Activated CD8-positive, alpha-beta memory T cell treated with anti-CD3 and anti-CD28 coated beads, Interleukin-2, amount 10 ng/mL, durations not matched to agents 7 days and 5 days (primary cell): ENCODE data around the gene EPN2. TPM values are rescaled to one million over a fixed set of nuclear protein-coding genes. Genes with fewer than 3 reads are reported as not detected.
"Not testable (repeated sequence)": the region's sequence is repeated elsewhere in the genome, so short reads cannot be mapped to it uniquely, and the experiment has no call there.

Experiments used
- ATAC-seq: fragments of 150-1000 bp; cut with Tn5 transposase; one replicate; pipeline ENCODE4 v1.10.0; 2021; ENCODE audit warnings: moderate library complexity
- CTCF ChIA-PET: fragments of 350-600 bp; sonication (Branson Sonifier 250); formaldehyde crosslinking; loops from one replicate; lab custom pipeline; 2021; ENCODE audit warnings: antibody characterized with exemption; lab: Charles Lee
- DNase-seq: peaks from one replicate; pipeline ENCODE4 v3.0.0-alpha.2; 2020
- H3K27ac Mint-ChIP-seq: one replicate; pipeline ENCODE4 v1.8.0; 2021; ENCODE audit warnings: mild to moderate bottlenecking, mixed read lengths
- H3K27me3 Mint-ChIP-seq: one replicate; pipeline ENCODE4 v1.8.0; 2021; ENCODE audit warnings: mixed read lengths
- H3K36me3 Mint-ChIP-seq: one replicate; pipeline ENCODE4 v1.8.0; 2021; ENCODE audit warnings: mild to moderate bottlenecking, mixed read lengths
- H3K4me1 Mint-ChIP-seq: one replicate; pipeline ENCODE4 v1.8.0; 2021; ENCODE audit warnings: mixed read lengths
- H3K4me3 Mint-ChIP-seq: one replicate; pipeline ENCODE4 v1.8.0; 2021; ENCODE audit warnings: mild to moderate bottlenecking, moderate library complexity, mixed read lengths
- H3K9me3 Mint-ChIP-seq: one replicate; pipeline ENCODE4 v1.8.0; 2022; ENCODE audit warnings: low read depth, mixed read lengths
- total RNA-seq, 2 experiments: library from RNA; stranded (reverse); gene quantifications; one replicate each; pipeline ENCODE4 v1.2.3, GENCODE V29; 2021

Gene EPN2
- total RNA-seq, result 10 to 100 TPM in 1 of 2 experiments, 1 to 10 TPM in 1; 2.9 to 15.3 TPM

- H3K4me1 Mint-ChIP-seq, H3K27ac Mint-ChIP-seq, ATAC-seq, H3K9me3 Mint-ChIP-seq, H3K27me3 Mint-ChIP-seq, DNase-seq, H3K36me3 Mint-ChIP-seq, CTCF ChIA-PET: not testable (repeated sequence)
- H3K4me3 Mint-ChIP-seq, result peak within 1 kb of the TSS; percentile 80
Observed at GRCh38 chr17:19237139-19237388, at the start of gene EPN2. Gene EPN2, plus strand, starts transcription at chr17:19237366. Its CDS starts 45,754 bp downstream, at chr17:19283120.

GRCh38 chr17:19187883-19188869, 49.0 kb upstream of the EPN2 start:
- H3K27ac Mint-ChIP-seq, ATAC-seq, H3K36me3 Mint-ChIP-seq, H3K27me3 Mint-ChIP-seq, DNase-seq, CTCF ChIA-PET, H3K4me1 Mint-ChIP-seq, H3K9me3 Mint-ChIP-seq, H3K4me3 Mint-ChIP-seq: not testable (repeated sequence)

GRCh38 chr17:19188870-19189708, 48.1 kb upstream of the EPN2 start:
- CTCF ChIA-PET, H3K36me3 Mint-ChIP-seq: not testable (repeated sequence)
- ATAC-seq, result peak; percentile 85

GRCh38 chr17:19189781-19190405, 47.3 kb upstream of the EPN2 start:
- H3K4me3 Mint-ChIP-seq, H3K27ac Mint-ChIP-seq, H3K27me3 Mint-ChIP-seq, ATAC-seq, DNase-seq, H3K4me1 Mint-ChIP-seq, CTCF ChIA-PET, H3K36me3 Mint-ChIP-seq, H3K9me3 Mint-ChIP-seq: not testable (repeated sequence)

More at GRCh38 chr17:19188870-19189708, 48.1 kb upstream of the EPN2 start:
- H3K27me3 Mint-ChIP-seq, H3K9me3 Mint-ChIP-seq, H3K4me3 Mint-ChIP-seq, H3K27ac Mint-ChIP-seq, DNase-seq, H3K4me1 Mint-ChIP-seq: not testable (repeated sequence)

- H3K4me3 Mint-ChIP-seq, H3K27me3 Mint-ChIP-seq, H3K4me1 Mint-ChIP-seq, H3K9me3 Mint-ChIP-seq, CTCF ChIA-PET, H3K36me3 Mint-ChIP-seq, H3K27ac Mint-ChIP-seq: not testable (repeated sequence)
- peak; percentile 44 for DNase-seq
- ATAC-seq, result peak; percentile 98
Observed at GRCh38 chr17:19196382-19197204, 40.6 kb upstream of the EPN2 start.

GRCh38 chr17:19202448-19202847, 34.7 kb upstream of the EPN2 start:
- CTCF ChIA-PET, H3K9me3 Mint-ChIP-seq, DNase-seq, H3K27me3 Mint-ChIP-seq, H3K36me3 Mint-ChIP-seq, H3K4me1 Mint-ChIP-seq, H3K27ac Mint-ChIP-seq, H3K4me3 Mint-ChIP-seq: not testable (repeated sequence)
- peak; percentile 98 for ATAC-seq

- H3K27me3 Mint-ChIP-seq, H3K36me3 Mint-ChIP-seq, H3K9me3 Mint-ChIP-seq, H3K4me3 Mint-ChIP-seq, H3K27ac Mint-ChIP-seq, H3K4me1 Mint-ChIP-seq, CTCF ChIA-PET, ATAC-seq, DNase-seq: not testable (repeated sequence)
Observed at GRCh38 chr17:19203429-19203828, 33.7 kb upstream of the EPN2 start.

- DNase-seq, H3K9me3 Mint-ChIP-seq, H3K27ac Mint-ChIP-seq, CTCF ChIA-PET, H3K36me3 Mint-ChIP-seq, H3K4me3 Mint-ChIP-seq, H3K4me1 Mint-ChIP-seq, H3K27me3 Mint-ChIP-seq: not testable (repeated sequence)
- ATAC-seq, result peak; percentile 32
Observed at GRCh38 chr17:19215074-19215860, 21.9 kb upstream of the EPN2 start.

GRCh38 chr17:19216148-19216926, 20.8 kb upstream of the EPN2 start:
- CTCF ChIA-PET, DNase-seq, H3K4me3 Mint-ChIP-seq, H3K27ac Mint-ChIP-seq, H3K36me3 Mint-ChIP-seq, H3K27me3 Mint-ChIP-seq, H3K4me1 Mint-ChIP-seq, H3K9me3 Mint-ChIP-seq: not testable (repeated sequence)
- ATAC-seq, result peak; percentile 17

- H3K27me3 Mint-ChIP-seq, H3K9me3 Mint-ChIP-seq: not testable (repeated sequence)
Observed at GRCh38 chr17:19218914-19219313, 18.3 kb upstream of the EPN2 start.

GRCh38 chr17:19219384-19219783, 17.8 kb upstream of the EPN2 start:
- H3K4me1 Mint-ChIP-seq, DNase-seq, CTCF ChIA-PET, H3K27ac Mint-ChIP-seq, H3K36me3 Mint-ChIP-seq, H3K4me3 Mint-ChIP-seq, H3K27me3 Mint-ChIP-seq, ATAC-seq, H3K9me3 Mint-ChIP-seq: not testable (repeated sequence)

More at GRCh38 chr17:19218914-19219313, 18.3 kb upstream of the EPN2 start:
- H3K4me3 Mint-ChIP-seq, ATAC-seq, H3K4me1 Mint-ChIP-seq, H3K27ac Mint-ChIP-seq, DNase-seq, CTCF ChIA-PET, H3K36me3 Mint-ChIP-seq: not testable (repeated sequence)

- ATAC-seq, H3K4me3 Mint-ChIP-seq, H3K27ac Mint-ChIP-seq, DNase-seq, H3K36me3 Mint-ChIP-seq, H3K27me3 Mint-ChIP-seq, H3K4me1 Mint-ChIP-seq, CTCF ChIA-PET, H3K9me3 Mint-ChIP-seq: not testable (repeated sequence)
Observed at GRCh38 chr17:19220195-19220594, 17.0 kb upstream of the EPN2 start.
